CD14-positive monocyte (primary cell): ENCODE results near the gene KIF26B. TPM values are rescaled to one million over a fixed set of nuclear protein-coding genes. Genes with fewer than 3 reads are reported as not detected.

Source experiments
- DNase-seq, 3 donors: peaks; one replicate each; pipeline ENCODE4 v3.0.0-alpha.2; 2011 to 2022
- H2AFZ ChIP-seq: 2 replicates; pipeline ENCODE4 v1.6.0; 2012; ENCODE audit warnings: mild to moderate bottlenecking, low read depth, low read length, inconsistent platforms; ENCODE audit not compliant: insufficient read depth, poor library complexity, severe bottlenecking
- H3K27ac ChIP-seq, 2 donors: 1 replicate in 1 of 2; 2 replicates in 1 of 2; pipeline ENCODE4 v1.5.1; 2012 to 2013; ENCODE audit warnings: low read length in 2 of 2, control low read depth in 1 of 2, inconsistent platforms in 1 of 2, low read depth in 1 of 2, mild to moderate bottlenecking in 1 of 2
- H3K27me3 ChIP-seq, 2 donors: one replicate each; pipeline versions ENCODE4 v1.6.0 to v1.6.1; 2011 to 2013; ENCODE audit warnings: low read length in 2 of 2; ENCODE audit not compliant: control insufficient read depth in 2 of 2, insufficient read depth in 2 of 2
- H3K36me3 ChIP-seq, 2 donors: replicated peaks in 1 of 2; 1 replicate in 1 of 2; 2 replicates in 1 of 2; pipeline versions ENCODE4 v1.5.1 to v1.6.1; 2012 to 2013; ENCODE audit warnings: low read length in 2 of 2, control low read depth in 1 of 2, inconsistent platforms in 1 of 2, mild to moderate bottlenecking in 1 of 2; ENCODE audit not compliant: insufficient read depth in 2 of 2, control insufficient read depth in 1 of 2
- H3K4me1 ChIP-seq, 2 donors: 1 replicate in 1 of 2; 2 replicates in 1 of 2; pipeline versions ENCODE4 v1.5.1 to v1.6.1; 2012 to 2013; ENCODE audit warnings: low read length in 2 of 2, control low read depth in 1 of 2, inconsistent platforms in 1 of 2, mild to moderate bottlenecking in 1 of 2, moderate library complexity in 1 of 2; ENCODE audit not compliant: insufficient read depth in 2 of 2, control insufficient read depth in 1 of 2
- H3K4me2 ChIP-seq: replicated peaks from 2 replicates; pipeline ENCODE3; 2012; ENCODE audit warnings: low read length, moderate library complexity, mild to moderate bottlenecking; ENCODE audit not compliant: poor library complexity, severe bottlenecking; ENCODE audit errors: extremely low read depth
- H3K4me3 ChIP-seq, 3 experiments: fragments of 200-600 bp in 1 of 3; sonication (generic) in 1 of 3; replicated peaks in 1 of 3; 1 replicate in 2 of 3; 2 replicates in 1 of 3; pipeline ENCODE4 v1.5.1; 2011 to 2013; ENCODE audit warnings: low read length in 3 of 3, mild to moderate bottlenecking in 3 of 3, control low read depth in 2 of 3, low read depth in 2 of 3, inconsistent platforms in 1 of 3, moderate library complexity in 1 of 3
- H3K79me2 ChIP-seq: 2 replicates; pipeline ENCODE4 v1.6.0; 2012; ENCODE audit warnings: mild to moderate bottlenecking, control low read depth, inconsistent platforms, low read length, moderate library complexity; ENCODE audit not compliant: insufficient read depth
- H3K9ac ChIP-seq: 2 replicates; pipeline ENCODE4 v1.6.0; 2017; ENCODE audit warnings: low read length, mild to moderate bottlenecking; ENCODE audit not compliant: insufficient read depth, poor library complexity, severe bottlenecking
- H3K9me3 ChIP-seq, 2 donors: replicated peaks in 1 of 2; 1 replicate in 1 of 2; 2 replicates in 1 of 2; pipeline versions ENCODE4 v1.5.1 to v1.6.1; 2012 to 2013; ENCODE audit warnings: low read length in 2 of 2, control low read depth in 1 of 2; ENCODE audit not compliant: control insufficient read depth in 1 of 2, insufficient read depth in 1 of 2
- H4K20me1 ChIP-seq: 2 replicates; pipeline ENCODE4 v1.6.0; 2012; ENCODE audit warnings: mild to moderate bottlenecking, low read length, control low read depth, moderate library complexity; ENCODE audit not compliant: insufficient read depth
- H3K27ac Mint-ChIP-seq, 7 donors: one replicate each; pipeline ENCODE4 v1.8.0; 2020; ENCODE audit warnings: mild to moderate bottlenecking in 7 of 7, mixed read lengths in 7 of 7, moderate library complexity in 6 of 7, inconsistent platforms in 2 of 7
- H3K27me3 Mint-ChIP-seq, 3 donors: one replicate each; pipeline ENCODE4 v1.8.0; 2021 to 2022; ENCODE audit warnings: low read depth in 3 of 3, mild to moderate bottlenecking in 3 of 3, mixed read lengths in 3 of 3, moderate library complexity in 3 of 3, inconsistent platforms in 1 of 3
- H3K36me3 Mint-ChIP-seq, 2 donors: one replicate each; pipeline ENCODE4 v1.8.0; 2020; ENCODE audit warnings: mixed read lengths in 2 of 2, inconsistent platforms in 1 of 2, mild to moderate bottlenecking in 1 of 2
- H3K4me1 Mint-ChIP-seq: one replicate; pipeline ENCODE4 v1.8.0; 2020; ENCODE audit warnings: mild to moderate bottlenecking, mixed read lengths
- H3K4me3 Mint-ChIP-seq, 2 donors: one replicate each; pipeline ENCODE4 v1.8.0; 2020; ENCODE audit warnings: mild to moderate bottlenecking in 2 of 2, mixed read lengths in 2 of 2, moderate library complexity in 1 of 2
- H3K9me3 Mint-ChIP-seq, 7 donors: one replicate each; pipeline ENCODE4 v1.8.0; 2020 to 2022; ENCODE audit warnings: mixed read lengths in 7 of 7, mild to moderate bottlenecking in 6 of 7, moderate library complexity in 6 of 7, inconsistent platforms in 2 of 7
- CTCF ChIP-seq: fragments of 200-600 bp; IDR thresholded peaks from one replicate; pipeline ENCODE4 v1.8.0; 2022; ENCODE audit warnings: antibody characterized with exemption, mild to moderate bottlenecking
- WGBS: methylation state at CpG from one replicate; pipeline ENCODE4 v1.1.5; 2013; ENCODE audit warnings: missing lambda C conversion rate; ENCODE audit not compliant: insufficient coverage; 5-methylcytosine and 5-hydroxymethylcytosine counted together
- intact Hi-C, 2 donors: fragments of 100-400 bp; cut with micrococcal nuclease; formaldehyde crosslinking; loops; one replicate each; pipeline versions ENCODE4 v1.15.0 to v1.15.1; 2023
- polyA plus RNA-seq, 3 donors: library from polyadenylated mRNA; depleted of rRNA in 1 of 3; unstranded in 2 of 3; stranded (reverse) in 1 of 3; fragments of 300-500 nt in 2 of 3; fragments of >200 nt in 1 of 3; fragmentation: Illumina TruSeq in 2 of 3; gene quantifications; 1 replicate in 2 of 3; 2 replicates in 1 of 3; pipeline ENCODE4 v1.2.3, GENCODE V29; 2012 to 2021

KIF26B gene
- polyA plus RNA-seq, 3 donors, result 0.01 to 0.05 TPM; not detected in 1

GRCh38 chr1:245666412-245666811 lies 511.6 kb downstream of the KIF26B start:
- no peaks in the 10 kb centered on the region for H3K4me1 ChIP-seq
- no peaks in the 10 kb centered on the region for H3K27me3 ChIP-seq
- H2AFZ ChIP-seq, result no peak overlapping the region
- Mint-ChIP-seq H3K27me3 (peaks cover 0 to 6% (median 3%) of the 10 kb centered on the region in 3 donors), H3K27ac (no peak overlapping the region), H3K9me3 (peaks cover 0 to 3% (median 0%) of the 10 kb centered on the region in 7 donors), H3K4me3 (no peak overlapping the region), H3K4me1 (peaks cover 4% of the 10 kb centered on the region), H3K36me3 (no peaks in the 10 kb centered on the region)
- 98% methylated on average over 8 of the region's 9 CpGs for WGBS
- H4K20me1 ChIP-seq, result no peaks in the 10 kb centered on the region
- H3K4me3 ChIP-seq, result no peak overlapping the region
- H3K4me2 ChIP-seq, result no peak overlapping the region
- intact Hi-C loops, result no loop called here
- no peaks in the 10 kb centered on the region for H3K36me3 ChIP-seq
- DNase-seq, result no peak
- H3K9me3 ChIP-seq, result no peaks in the 10 kb centered on the region
- TF ChIP-seq CTCF, result no peak
- H3K9ac ChIP-seq, result no peak overlapping the region
- no peak overlapping the region for H3K27ac ChIP-seq
- no peaks in the 10 kb centered on the region for H3K79me2 ChIP-seq

- 60% methylated on average over 2 of the region's 5 CpGs for WGBS
- H3K4me3 Mint-ChIP-seq, result no peak overlapping the region
- no peak overlapping the region for H3K4me3 ChIP-seq
- peaks cover 0 to 8% (median 2%) of the 10 kb centered on the region in 3 donors for H3K27me3 Mint-ChIP-seq
- H3K4me2 ChIP-seq, result no peak overlapping the region
- DNase-seq, result no peak
- H3K4me1 ChIP-seq, result peaks cover 0 to 6% of the 10 kb centered on the region in 2 donors
- H4K20me1 ChIP-seq, result no peaks in the 10 kb centered on the region
- no peak overlapping the region for H3K27ac ChIP-seq
- H3K4me1 Mint-ChIP-seq, result peaks cover 15% of the 10 kb centered on the region
- H3K79me2 ChIP-seq, result no peaks in the 10 kb centered on the region
- H3K27ac Mint-ChIP-seq, result no peak overlapping the region
- H3K36me3 ChIP-seq, result no peaks in the 10 kb centered on the region
- H3K9me3 Mint-ChIP-seq, result peaks cover 0 to 3% (median 0%) of the 10 kb centered on the region in 7 donors
- TF ChIP-seq CTCF, result no peak
- no peak overlapping the region for H2AFZ ChIP-seq
- no peak overlapping the region for H3K9ac ChIP-seq
- H3K36me3 Mint-ChIP-seq, result no peaks in the 10 kb centered on the region
- H3K27me3 ChIP-seq, result no peaks in the 10 kb centered on the region
- intact Hi-C loops, result loop anchor here in 1 of 2 donors (10.0 kb wide), 1 partner anchor 543 kb away; no protein-coding TSS in a partner anchor
- no peaks in the 10 kb centered on the region for H3K9me3 ChIP-seq
Observed at GRCh38 chr1:245671349-245671748, 516.6 kb downstream of the KIF26B start.
